Ovary (tissue), 9 donors: Measurements from ENCODE around the gene NUTM1. TPM values are rescaled to one million over a fixed set of nuclear protein-coding genes. Genes with fewer than 3 reads are reported as not detected.

ENCODE experiments used
- DNase-seq, 5 donors: peaks; one replicate each; pipeline ENCODE4 v3.0.0-alpha.2; 2019 to 2020
- H3K27ac ChIP-seq, 2 donors: fragments of 200-600 bp; one replicate each; pipeline versions ENCODE4 v1.5.1 to v1.8.0; 2019 to 2022
- H3K27me3 ChIP-seq: fragments of 200-600 bp; one replicate; pipeline ENCODE4 v1.8.0; 2022
- H3K36me3 ChIP-seq: fragments of 200-600 bp; sonication (generic); one replicate; pipeline ENCODE4 v1.5.1; 2019
- H3K4me1 ChIP-seq: one replicate; pipeline ENCODE4 v1.8.1; 2013; ENCODE audit warnings: mild to moderate bottlenecking, moderate library complexity; ENCODE audit not compliant: insufficient read depth
- H3K4me3 ChIP-seq: fragments of 200-600 bp; sonication (generic); one replicate; pipeline ENCODE4 v1.5.1; 2017
- H3K9me3 ChIP-seq, 2 donors: fragments of 200-600 bp in 1 of 2; sonication (generic) in 1 of 2; one replicate each; pipeline versions ENCODE4 v1.5.1 to v1.8.1; 2013 to 2019; ENCODE audit warnings: mild to moderate bottlenecking in 1 of 2, moderate library complexity in 1 of 2
- CTCF ChIP-seq, 3 donors: fragments of 450-650 bp in 2 of 3; fragments of 200-600 bp in 1 of 3; IDR thresholded peaks; one replicate each; pipeline versions ENCODE4 v1.5.1 to v1.8.0; 2016 to 2022; ENCODE audit warnings: antibody characterized with exemption in 3 of 3, mild to moderate bottlenecking in 1 of 3
- EP300 ChIP-seq: sonication (generic); formaldehyde crosslinking; IDR thresholded peaks from one replicate; pipeline ENCODE4 v1.6.1; 2017; ENCODE audit warnings: antibody characterized with exemption
- POLR2A ChIP-seq: fragments of 450-650 bp; IDR thresholded peaks from one replicate; pipeline ENCODE4 v1.6.1; 2017; ENCODE audit warnings: antibody characterized with exemption, mild to moderate bottlenecking, moderate library complexity
- WGBS, 3 donors: extraction: QIAGEN DNeasy Blood & Tissue Kit in 1 of 3; methylation state at CpG; one replicate each; pipeline versions ENCODE4 v1.1.5 to v1.1.7; 2013 to 2017; 5-methylcytosine and 5-hydroxymethylcytosine counted together
- intact Hi-C, 4 donors: fragments of 100-400 bp; cut with DNase I; formaldehyde crosslinking; loops; one replicate each; pipeline versions ENCODE4 v1.11.0 to v1.15.1; 2022 to 2023
- polyA plus RNA-seq, 2 donors: library from polyadenylated mRNA; stranded (reverse); fragments of 200-250 nt in 1 of 2; fragments of 350-450 nt in 1 of 2; fragmentation: Illumina TruSeq in 1 of 2; extraction: RNeasy Lipid Tissue Mini Kit (QIAGEN cat#74804) in 1 of 2; gene quantifications; one replicate each; pipeline ENCODE4 v1.2.3, GENCODE V29; 2013 to 2014
- total RNA-seq, 7 donors: library from RNA; depleted of rRNA in 2 of 7; stranded (reverse); fragments of >200 nt in 2 of 7; fragmentation: NEBNext Ultra II Directional in 3 of 7; extraction: Animal tissue kit (Norgen Biotek cat#: 25700) in 3 of 7; gene quantifications; one replicate each; pipeline versions ENCODE4 v1.1.0 to v1.2.4, GENCODE V29; 2016 to 2023
- donor health status: DM: no; HTN: no; CAD: no; lungs with moderate emphysema.
- donor health status: DM: no; HTN: no; CAD: no.
- donor health status: Bipolar disorder and iron deficiency.
- donor health status: DM: yes; HTN: yes; CAD: no.
- donor health status: DM: no; HTN: no; CAD: no.
- donor health status: DM: yes; HTN: yes; CAD: no.

Gene NUTM1
- total and polyA plus RNA-seq, 9 donors, result not detected

- Histone ChIP-seq H3K27ac (no peak overlapping the region), H3K36me3 (no peaks in the 10 kb centered on the region), H3K4me3 (no peak overlapping the region), H3K4me1 (no peaks in the 10 kb centered on the region), H3K27me3 (no peaks in the 10 kb centered on the region), H3K9me3 (no peaks in the 10 kb centered on the region)
- 60 to 82% (median 75%) methylated on average over 1 of the region's 1 CpG for WGBS, 3 donors
- intact Hi-C loops, result no loop called here
- no peak for DNase-seq
- no peak for TF ChIP-seq CTCF (IDR thresholded peaks at IDR 0.05)
- TF ChIP-seq EP300, result no peak
- TF ChIP-seq POLR2A, result no peak
These were observed 18.2 kb upstream of the NUTM1 start for GRCh38 chr15:34324933-34325332.

- Histone ChIP-seq H3K27me3 (no peaks in the 10 kb centered on the region), H3K4me3 (no peak overlapping the region), H3K9me3 (no peaks in the 10 kb centered on the region), H3K36me3 (no peaks in the 10 kb centered on the region), H3K27ac (no peak overlapping the region), H3K4me1 (no peaks in the 10 kb centered on the region)
- TF ChIP-seq CTCF (IDR thresholded peaks at IDR 0.05) (no peak), POLR2A (no peak), EP300 (no peak)
- intact Hi-C loops, result no loop called here
- no peak for DNase-seq
These were observed 17.7 kb upstream of the NUTM1 start for GRCh38 chr15:34325368-34325767.

GRCh38 chr15:34327906-34328305 is 15.2 kb upstream of the NUTM1 start:
- Histone ChIP-seq H3K4me1 (no peaks in the 10 kb centered on the region), H3K27me3 (no peaks in the 10 kb centered on the region), H3K9me3 (no peaks in the 10 kb centered on the region), H3K4me3 (no peak overlapping the region), H3K36me3 (no peaks in the 10 kb centered on the region), H3K27ac (no peak overlapping the region)
- WGBS, 3 donors, result 65 to 74% (median 68%) methylated on average over 4 of the region's 4 CpGs
- no peak for DNase-seq
- intact Hi-C loops, result no loop called here
- TF ChIP-seq POLR2A, result no peak
- TF ChIP-seq CTCF (IDR thresholded peaks at IDR 0.05), result no peak
- TF ChIP-seq EP300, result no peak

GRCh38 chr15:34329006-34329405 is 14.1 kb upstream of the NUTM1 start:
- 77 to 82% (median 81%) methylated on average over 2 of the region's 2 CpGs for WGBS, 3 donors
- intact Hi-C loops, result no loop called here
- Histone ChIP-seq H3K27me3 (no peaks in the 10 kb centered on the region), H3K27ac (no peak overlapping the region), H3K4me3 (no peak overlapping the region), H3K9me3 (no peaks in the 10 kb centered on the region), H3K36me3 (no peaks in the 10 kb centered on the region), H3K4me1 (no peaks in the 10 kb centered on the region)
- TF ChIP-seq CTCF (IDR thresholded peaks at IDR 0.05) (no peak), EP300 (no peak), POLR2A (no peak)
- DNase-seq, result no peak

GRCh38 chr15:34330279-34330678 is 12.8 kb upstream of the NUTM1 start:
- H3K9me3 ChIP-seq, result no peaks in the 10 kb centered on the region
- DNase-seq, result no peak
- intact Hi-C loops, result no loop called here
- no peak overlapping the region for H3K27ac ChIP-seq
- no peaks in the 10 kb centered on the region for H3K4me1 ChIP-seq
- 95 to 96% (median 96%) methylated on average over 5 of the region's 5 CpGs for WGBS, 3 donors
- no peak for TF ChIP-seq CTCF (IDR thresholded peaks at IDR 0.05)
- TF ChIP-seq EP300, result no peak
- TF ChIP-seq POLR2A, result no peak
- no peak overlapping the region for H3K4me3 ChIP-seq
- no peaks in the 10 kb centered on the region for H3K36me3 ChIP-seq
- H3K27me3 ChIP-seq, result no peaks in the 10 kb centered on the region
